ENCODE data around the gene MECR. TPM values are rescaled to one million over a fixed set of nuclear protein-coding genes. Genes with fewer than 3 reads are reported as not detected.

Gene MECR
- total and polyA plus RNA-seq, 2 experiments from 2014 or later = 25.7 to 32.3 TPM

DNA sequence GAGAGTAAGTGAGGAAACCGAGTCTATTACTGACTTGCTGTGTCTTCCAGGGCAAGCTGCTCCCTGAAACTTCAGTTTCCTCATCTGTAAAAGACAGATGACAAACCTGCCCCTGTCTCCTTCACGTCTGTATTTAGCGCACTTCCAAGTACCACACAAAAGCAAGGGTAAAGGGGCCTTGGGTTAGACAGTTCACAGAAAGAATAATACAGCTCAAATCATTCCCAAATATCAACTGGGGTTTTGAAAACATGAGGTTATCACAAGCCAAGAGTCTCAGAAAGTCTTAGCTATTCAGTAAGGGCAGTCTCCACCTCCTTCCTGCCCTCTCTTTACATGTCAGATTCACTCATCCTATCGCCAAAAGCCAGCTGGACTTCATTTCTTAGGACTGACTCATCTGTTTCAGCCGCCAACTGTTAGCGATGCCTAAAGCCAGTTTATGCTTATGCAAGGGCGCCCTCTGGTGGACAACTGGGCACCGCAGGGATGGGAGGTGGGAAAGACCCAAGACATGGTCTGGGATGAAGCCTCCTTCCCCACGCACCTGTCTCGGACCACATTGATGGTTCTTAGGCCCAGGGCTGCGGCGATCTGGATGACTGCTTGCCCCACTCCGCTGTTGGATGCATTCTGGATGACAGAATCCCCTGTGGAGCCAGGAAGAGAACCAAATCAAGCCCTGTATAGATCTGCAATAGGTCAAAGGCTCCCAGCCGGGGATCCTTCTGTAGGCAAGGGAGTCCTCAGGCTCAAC, 28.0 kb downstream of the MECR start (continued):
- TF ChIP-seq, protein P1, sequence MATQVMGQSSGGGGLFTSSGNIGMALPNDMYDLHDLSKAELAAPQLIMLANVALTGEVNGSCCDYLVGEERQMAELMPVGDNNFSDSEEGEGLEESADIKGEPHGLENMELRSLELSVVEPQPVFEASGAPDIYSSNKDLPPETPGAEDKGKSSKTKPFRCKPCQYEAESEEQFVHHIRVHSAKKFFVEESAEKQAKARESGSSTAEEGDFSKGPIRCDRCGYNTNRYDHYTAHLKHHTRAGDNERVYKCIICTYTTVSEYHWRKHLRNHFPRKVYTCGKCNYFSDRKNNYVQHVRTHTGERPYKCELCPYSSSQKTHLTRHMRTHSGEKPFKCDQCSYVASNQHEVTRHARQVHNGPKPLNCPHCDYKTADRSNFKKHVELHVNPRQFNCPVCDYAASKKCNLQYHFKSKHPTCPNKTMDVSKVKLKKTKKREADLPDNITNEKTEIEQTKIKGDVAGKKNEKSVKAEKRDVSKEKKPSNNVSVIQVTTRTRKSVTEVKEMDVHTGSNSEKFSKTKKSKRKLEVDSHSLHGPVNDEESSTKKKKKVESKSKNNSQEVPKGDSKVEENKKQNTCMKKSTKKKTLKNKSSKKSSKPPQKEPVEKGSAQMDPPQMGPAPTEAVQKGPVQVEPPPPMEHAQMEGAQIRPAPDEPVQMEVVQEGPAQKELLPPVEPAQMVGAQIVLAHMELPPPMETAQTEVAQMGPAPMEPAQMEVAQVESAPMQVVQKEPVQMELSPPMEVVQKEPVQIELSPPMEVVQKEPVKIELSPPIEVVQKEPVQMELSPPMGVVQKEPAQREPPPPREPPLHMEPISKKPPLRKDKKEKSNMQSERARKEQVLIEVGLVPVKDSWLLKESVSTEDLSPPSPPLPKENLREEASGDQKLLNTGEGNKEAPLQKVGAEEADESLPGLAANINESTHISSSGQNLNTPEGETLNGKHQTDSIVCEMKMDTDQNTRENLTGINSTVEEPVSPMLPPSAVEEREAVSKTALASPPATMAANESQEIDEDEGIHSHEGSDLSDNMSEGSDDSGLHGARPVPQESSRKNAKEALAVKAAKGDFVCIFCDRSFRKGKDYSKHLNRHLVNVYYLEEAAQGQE (IDR thresholded peaks at IDR 0.05; ENCODE audit: unreplicated experiment) = no peak
- TF ChIP-seq EZH2phosphoT487 (IDR thresholded peaks at IDR 0.05; ENCODE audit: unreplicated experiment) = no peak

DNA sequence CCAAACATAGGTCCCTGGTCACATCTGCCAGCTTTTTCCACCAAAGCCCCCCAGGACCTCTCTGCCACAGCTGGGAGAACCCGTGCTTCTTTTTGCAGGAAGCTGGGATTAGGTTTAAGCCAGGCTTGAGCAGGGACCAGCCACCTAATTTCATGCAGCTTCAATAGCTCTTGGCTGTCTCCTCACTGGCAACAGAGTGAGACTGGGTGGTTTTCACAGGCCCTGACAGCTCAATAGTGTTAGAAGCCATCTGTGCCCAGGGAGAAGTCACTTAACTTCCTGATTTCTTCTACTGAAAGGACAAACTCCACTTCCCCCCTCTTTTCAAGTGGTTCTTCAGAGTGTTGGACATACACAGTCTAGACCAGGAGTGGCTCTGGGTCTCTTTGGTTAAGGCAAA, 28.7 kb downstream of the MECR start:
- no peaks in the 10 kb centered on the region for H3K9me2 ChIP-seq (ENCODE audit: insufficient read depth)
- H3K4me3 Mint-ChIP-seq = no peak overlapping the region
- peaks cover 5% of the 10 kb centered on the region for H3K36me3 ChIP-seq (ENCODE audit: insufficient read depth)
- no peak overlapping the region for H3K4me2 ChIP-seq
- H3K27ac Mint-ChIP-seq = no peak overlapping the region
- H3K27me3 ChIP-seq (ENCODE audit: insufficient read depth) = no peaks in the 10 kb centered on the region
- H3K27ac ChIP-seq (ENCODE audit: low read depth) = no peak overlapping the region
- H3K4me3 ChIP-seq = no peak overlapping the region
- no peaks in the 10 kb centered on the region for H3K4me1 ChIP-seq (ENCODE audit: insufficient read depth)
- H3K36me3 Mint-ChIP-seq (ENCODE audit: low read depth) = peaks cover 42% of the 10 kb centered on the region
- no peaks in the 10 kb centered on the region for H3K79me2 ChIP-seq (replicated peaks; ENCODE audit: insufficient read depth)
- DNase-seq (ENCODE audit: low spot score) = no peak
- peaks cover 11% of the 10 kb centered on the region for H3K4me1 Mint-ChIP-seq
- no peak for ATAC-seq
- peaks cover 8% of the 10 kb centered on the region for H3F3A ChIP-seq (replicated peaks; ENCODE audit: low read depth)
- no peaks in the 10 kb centered on the region for H4K20me1 ChIP-seq (replicated peaks; ENCODE audit: insufficient read depth)
- H2AFZ ChIP-seq = no peak overlapping the region
- no peaks in the 10 kb centered on the region for H3K9me3 Mint-ChIP-seq
- no peaks in the 10 kb centered on the region for H3K27me3 Mint-ChIP-seq (ENCODE audit: insufficient read depth, low read depth, poor library complexity)
- no peak for TF ChIP-seq NANOG (IDR thresholded peaks at IDR 0.05; ENCODE audit: borderline replicate concordance)
- no peak for TF ChIP-seq ZNF331 (CRISPR knock-in tag; IDR thresholded peaks at IDR 0.05; ENCODE audit: low read depth)
- TF ChIP-seq, protein P1 (IDR thresholded peaks at IDR 0.05; ENCODE audit: unreplicated experiment) = no peak
- TF ChIP-seq EZH2phosphoT487 (IDR thresholded peaks at IDR 0.05; ENCODE audit: unreplicated experiment) = no peak
- no peak for TF ChIP-seq CREB1 (CRISPR knock-in tag; IDR thresholded peaks at IDR 0.05; ENCODE audit: low read depth)
- TF ChIP-seq EZH2 (IDR thresholded peaks at IDR 0.05; ENCODE audit: low read depth, unreplicated experiment) = no peak
- TF ChIP-seq, protein P2, sequence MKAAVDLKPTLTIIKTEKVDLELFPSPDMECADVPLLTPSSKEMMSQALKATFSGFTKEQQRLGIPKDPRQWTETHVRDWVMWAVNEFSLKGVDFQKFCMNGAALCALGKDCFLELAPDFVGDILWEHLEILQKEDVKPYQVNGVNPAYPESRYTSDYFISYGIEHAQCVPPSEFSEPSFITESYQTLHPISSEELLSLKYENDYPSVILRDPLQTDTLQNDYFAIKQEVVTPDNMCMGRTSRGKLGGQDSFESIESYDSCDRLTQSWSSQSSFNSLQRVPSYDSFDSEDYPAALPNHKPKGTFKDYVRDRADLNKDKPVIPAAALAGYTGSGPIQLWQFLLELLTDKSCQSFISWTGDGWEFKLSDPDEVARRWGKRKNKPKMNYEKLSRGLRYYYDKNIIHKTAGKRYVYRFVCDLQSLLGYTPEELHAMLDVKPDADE (IDR thresholded peaks at IDR 0.05) = no peak
- TF ChIP-seq STAT1 (IDR thresholded peaks at IDR 0.05; ENCODE audit: unreplicated experiment) = no peak
- TF ChIP-seq, protein P3, sequence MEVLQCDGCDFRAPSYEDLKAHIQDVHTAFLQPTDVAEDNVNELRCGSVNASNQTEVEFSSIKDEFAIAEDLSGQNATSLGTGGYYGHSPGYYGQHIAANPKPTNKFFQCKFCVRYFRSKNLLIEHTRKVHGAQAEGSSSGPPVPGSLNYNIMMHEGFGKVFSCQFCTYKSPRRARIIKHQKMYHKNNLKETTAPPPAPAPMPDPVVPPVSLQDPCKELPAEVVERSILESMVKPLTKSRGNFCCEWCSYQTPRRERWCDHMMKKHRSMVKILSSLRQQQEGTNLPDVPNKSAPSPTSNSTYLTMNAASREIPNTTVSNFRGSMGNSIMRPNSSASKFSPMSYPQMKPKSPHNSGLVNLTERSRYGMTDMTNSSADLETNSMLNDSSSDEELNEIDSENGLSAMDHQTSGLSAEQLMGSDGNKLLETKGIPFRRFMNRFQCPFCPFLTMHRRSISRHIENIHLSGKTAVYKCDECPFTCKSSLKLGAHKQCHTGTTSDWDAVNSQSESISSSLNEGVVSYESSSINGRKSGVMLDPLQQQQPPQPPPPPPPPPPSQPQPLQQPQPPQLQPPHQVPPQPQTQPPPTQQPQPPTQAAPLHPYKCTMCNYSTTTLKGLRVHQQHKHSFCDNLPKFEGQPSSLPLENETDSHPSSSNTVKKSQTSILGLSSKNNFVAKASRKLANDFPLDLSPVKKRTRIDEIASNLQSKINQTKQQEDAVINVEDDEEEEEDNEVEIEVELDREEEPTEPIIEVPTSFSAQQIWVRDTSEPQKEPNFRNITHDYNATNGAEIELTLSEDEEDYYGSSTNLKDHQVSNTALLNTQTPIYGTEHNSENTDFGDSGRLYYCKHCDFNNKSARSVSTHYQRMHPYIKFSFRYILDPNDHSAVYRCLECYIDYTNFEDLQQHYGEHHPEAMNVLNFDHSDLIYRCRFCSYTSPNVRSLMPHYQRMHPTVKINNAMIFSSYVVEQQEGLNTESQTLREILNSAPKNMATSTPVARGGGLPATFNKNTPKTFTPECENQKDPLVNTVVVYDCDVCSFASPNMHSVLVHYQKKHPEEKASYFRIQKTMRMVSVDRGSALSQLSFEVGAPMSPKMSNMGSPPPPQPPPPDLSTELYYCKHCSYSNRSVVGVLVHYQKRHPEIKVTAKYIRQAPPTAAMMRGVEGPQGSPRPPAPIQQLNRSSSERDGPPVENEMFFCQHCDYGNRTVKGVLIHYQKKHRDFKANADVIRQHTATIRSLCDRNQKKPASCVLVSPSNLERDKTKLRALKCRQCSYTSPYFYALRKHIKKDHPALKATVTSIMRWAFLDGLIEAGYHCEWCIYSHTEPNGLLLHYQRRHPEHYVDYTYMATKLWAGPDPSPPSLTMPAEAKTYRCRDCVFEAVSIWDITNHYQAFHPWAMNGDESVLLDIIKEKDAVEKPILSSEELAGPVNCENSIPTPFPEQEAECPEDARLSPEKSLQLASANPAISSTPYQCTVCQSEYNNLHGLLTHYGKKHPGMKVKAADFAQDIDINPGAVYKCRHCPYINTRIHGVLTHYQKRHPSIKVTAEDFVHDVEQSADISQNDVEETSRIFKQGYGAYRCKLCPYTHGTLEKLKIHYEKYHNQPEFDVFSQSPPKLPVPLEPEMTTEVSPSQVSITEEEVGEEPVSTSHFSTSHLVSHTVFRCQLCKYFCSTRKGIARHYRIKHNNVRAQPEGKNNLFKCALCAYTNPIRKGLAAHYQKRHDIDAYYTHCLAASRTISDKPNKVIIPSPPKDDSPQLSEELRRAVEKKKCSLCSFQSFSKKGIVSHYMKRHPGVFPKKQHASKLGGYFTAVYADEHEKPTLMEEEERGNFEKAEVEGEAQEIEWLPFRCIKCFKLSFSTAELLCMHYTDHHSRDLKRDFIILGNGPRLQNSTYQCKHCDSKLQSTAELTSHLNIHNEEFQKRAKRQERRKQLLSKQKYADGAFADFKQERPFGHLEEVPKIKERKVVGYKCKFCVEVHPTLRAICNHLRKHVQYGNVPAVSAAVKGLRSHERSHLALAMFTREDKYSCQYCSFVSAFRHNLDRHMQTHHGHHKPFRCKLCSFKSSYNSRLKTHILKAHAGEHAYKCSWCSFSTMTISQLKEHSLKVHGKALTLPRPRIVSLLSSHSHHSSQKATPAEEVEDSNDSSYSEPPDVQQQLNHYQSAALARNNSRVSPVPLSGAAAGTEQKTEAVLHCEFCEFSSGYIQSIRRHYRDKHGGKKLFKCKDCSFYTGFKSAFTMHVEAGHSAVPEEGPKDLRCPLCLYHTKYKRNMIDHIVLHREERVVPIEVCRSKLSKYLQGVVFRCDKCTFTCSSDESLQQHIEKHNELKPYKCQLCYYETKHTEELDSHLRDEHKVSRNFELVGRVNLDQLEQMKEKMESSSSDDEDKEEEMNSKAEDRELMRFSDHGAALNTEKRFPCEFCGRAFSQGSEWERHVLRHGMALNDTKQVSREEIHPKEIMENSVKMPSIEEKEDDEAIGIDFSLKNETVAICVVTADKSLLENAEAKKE (CRISPR knock-in tag; IDR thresholded peaks at IDR 0.05) = no peak
